H9 (cell line): ENCODE data around the gene KAZN. TPM values are rescaled to one million over a fixed set of nuclear protein-coding genes. Genes with fewer than 3 reads are reported as not detected.

Source experiments
- DNase-seq: peaks from one replicate; pipeline ENCODE4 v3.0.0-alpha.2; 2017
- H2AFZ ChIP-seq: one replicate; pipeline ENCODE4 v1.6.1; 2013; ENCODE audit warnings: mild to moderate bottlenecking, low read length, control low read depth, moderate library complexity
- H2AK5ac ChIP-seq: 2 replicates; pipeline ENCODE4 v1.6.1; 2013; ENCODE audit warnings: low read length, control low read depth, mixed read lengths; ENCODE audit not compliant: insufficient read length
- H2BK120ac ChIP-seq: one replicate; pipeline ENCODE4 v1.6.1; 2013; ENCODE audit warnings: low read depth, mild to moderate bottlenecking, low read length, control low read depth, inconsistent platforms; ENCODE audit not compliant: poor library complexity, severe bottlenecking
- H2BK12ac ChIP-seq: 2 replicates; pipeline ENCODE4 v1.6.1; 2013; ENCODE audit warnings: low read length, control low read depth, mixed read lengths, low read depth; ENCODE audit not compliant: insufficient read length
- H2BK15ac ChIP-seq: 2 replicates; pipeline ENCODE4 v1.6.1; 2013; ENCODE audit warnings: low read depth, low read length, control low read depth
- H2BK20ac ChIP-seq: one replicate; pipeline ENCODE4 v1.6.1; 2013; ENCODE audit warnings: low read depth, mild to moderate bottlenecking, low read length, control low read depth, inconsistent platforms; ENCODE audit not compliant: poor library complexity, severe bottlenecking
- H2BK5ac ChIP-seq: 2 replicates; pipeline ENCODE4 v1.6.1; 2013; ENCODE audit warnings: low read length, control low read depth, mixed read lengths; ENCODE audit not compliant: insufficient read length
- H3K14ac ChIP-seq: 2 replicates; pipeline ENCODE4 v1.6.1; 2013; ENCODE audit warnings: low read length, control low read depth; ENCODE audit not compliant: insufficient read depth
- H3K18ac ChIP-seq: 2 replicates; pipeline ENCODE4 v1.6.1; 2013; ENCODE audit warnings: low read depth, mild to moderate bottlenecking, mixed read lengths, low read length, control low read depth; ENCODE audit not compliant: insufficient read length
- H3K23ac ChIP-seq: 2 replicates; pipeline ENCODE4 v1.6.1; 2013; ENCODE audit warnings: low read length, control low read depth, mixed read lengths, low read depth; ENCODE audit not compliant: insufficient read length
- H3K23me2 ChIP-seq: 2 replicates; pipeline ENCODE4 v1.6.1; 2013; ENCODE audit warnings: low read depth, mild to moderate bottlenecking, mixed read lengths, low read length, control low read depth; ENCODE audit not compliant: insufficient read length, poor library complexity, severe bottlenecking
- H3K27ac ChIP-seq: 2 replicates; pipeline ENCODE4 v1.5.1; 2013; ENCODE audit warnings: low read length, control low read depth, mixed read lengths, low read depth; ENCODE audit not compliant: insufficient read length
- H3K27me3 ChIP-seq: 2 replicates; pipeline ENCODE4 v1.6.1; 2013; ENCODE audit warnings: low read length, control low read depth, inconsistent platforms; ENCODE audit not compliant: insufficient read depth
- H3K4ac ChIP-seq: 2 replicates; pipeline ENCODE4 v1.6.1; 2013; ENCODE audit warnings: low read depth, mild to moderate bottlenecking, control low read depth, inconsistent platforms, low read length, moderate library complexity
- H3K4me1 ChIP-seq: 2 replicates; pipeline ENCODE4 v1.6.1; 2013; ENCODE audit warnings: low read length, control low read depth, inconsistent platforms; ENCODE audit not compliant: insufficient read depth
- H3K4me2 ChIP-seq: 2 replicates; pipeline ENCODE4 v1.6.1; 2013; ENCODE audit warnings: low read length, control low read depth, mixed read lengths; ENCODE audit not compliant: insufficient read length, insufficient read depth
- H3K56ac ChIP-seq: 2 replicates; pipeline ENCODE4 v1.6.1; 2013; ENCODE audit warnings: low read depth, mild to moderate bottlenecking, mixed read lengths, low read length, control low read depth; ENCODE audit not compliant: insufficient read length
- H3K79me1 ChIP-seq: 2 replicates; pipeline ENCODE4 v1.6.1; 2013; ENCODE audit warnings: low read depth, mild to moderate bottlenecking, moderate library complexity, low read length, control low read depth, inconsistent platforms; ENCODE audit not compliant: insufficient read depth, poor library complexity, severe bottlenecking
- H3K79me2 ChIP-seq: 2 replicates; pipeline ENCODE4 v1.6.1; 2013; ENCODE audit warnings: low read length, control low read depth, inconsistent platforms; ENCODE audit not compliant: insufficient read depth
- H3K9ac ChIP-seq: 2 replicates; pipeline ENCODE4 v1.6.1; 2013; ENCODE audit warnings: low read length, control low read depth, mixed read lengths; ENCODE audit not compliant: insufficient read length; ENCODE audit errors: extremely low read depth
- H3K9me3 ChIP-seq: one replicate; pipeline ENCODE4 v1.6.1; 2013; ENCODE audit warnings: low read depth, low read length, inconsistent platforms; ENCODE audit not compliant: control insufficient read depth
- H3T11ph ChIP-seq: one replicate; pipeline ENCODE4 v1.6.1; 2013; ENCODE audit warnings: mild to moderate bottlenecking, low read length, control low read depth, inconsistent platforms
- H4K20me1 ChIP-seq: one replicate; pipeline ENCODE4 v1.6.1; 2013; ENCODE audit not compliant: control insufficient read depth, insufficient read length, insufficient read depth
- H4K5ac ChIP-seq: 2 replicates; pipeline ENCODE4 v1.6.1; 2013; ENCODE audit warnings: low read depth, mild to moderate bottlenecking, mixed read lengths, low read length, control low read depth; ENCODE audit not compliant: insufficient read length
- H4K8ac ChIP-seq: replicated peaks from 2 replicates; pipeline ENCODE4 v1.6.1; 2013; ENCODE audit warnings: low read length, control low read depth, mixed read lengths, low read depth; ENCODE audit not compliant: insufficient read length
- H4K91ac ChIP-seq: 2 replicates; pipeline ENCODE4 v1.6.1; 2013; ENCODE audit warnings: low read depth, mild to moderate bottlenecking, moderate library complexity, mixed read lengths, low read length, control low read depth; ENCODE audit not compliant: insufficient read length
- H3K27ac Mint-ChIP-seq, 3 experiments: 2 replicates in 2 of 3; 3 replicates in 1 of 3; pipeline ENCODE4 v1.8.0; 2020 to 2021; ENCODE audit warnings: mixed read lengths in 3 of 3, mild to moderate bottlenecking in 1 of 3, moderate library complexity in 1 of 3
- H3K27me3 Mint-ChIP-seq: 2 replicates; pipeline ENCODE4 v1.8.0; 2021; ENCODE audit warnings: low read depth, mild to moderate bottlenecking, moderate library complexity, mixed read lengths
- H3K36me3 Mint-ChIP-seq, 3 experiments: 2 replicates in 2 of 3; 3 replicates in 1 of 3; pipeline ENCODE4 v1.8.0; 2020 to 2021; ENCODE audit warnings: low read depth in 3 of 3, mixed read lengths in 3 of 3; ENCODE audit not compliant: insufficient read depth in 1 of 3
- H3K4me1 Mint-ChIP-seq, 2 experiments: 2 replicates each; pipeline ENCODE4 v1.8.0; 2020; ENCODE audit warnings: mixed read lengths in 2 of 2
- H3K4me3 Mint-ChIP-seq, 2 experiments: 2 replicates in 1 of 2; 3 replicates in 1 of 2; pipeline ENCODE4 v1.8.0; 2020 to 2021; ENCODE audit warnings: mild to moderate bottlenecking in 2 of 2, mixed read lengths in 2 of 2, moderate library complexity in 1 of 2
- H3K9me3 Mint-ChIP-seq, 2 experiments: 2 replicates in 1 of 2; 3 replicates in 1 of 2; pipeline ENCODE4 v1.8.0; 2020; ENCODE audit warnings: mild to moderate bottlenecking in 2 of 2, mixed read lengths in 2 of 2, moderate library complexity in 1 of 2
- WGBS: extraction: QIAGEN DNeasy Blood & Tissue Kit; methylation state at CpG from one replicate; pipeline ENCODE4 v1.1.7; 2013; ENCODE audit warnings: missing lambda C conversion rate, low lambda C conversion rate, mixed read lengths; ENCODE audit not compliant: insufficient read length; ENCODE audit errors: extremely low coverage; 5-methylcytosine and 5-hydroxymethylcytosine counted together
- total RNA-seq: library from RNA; stranded (reverse); gene quantifications from 2 replicates; pipeline ENCODE4 v1.2.1, GENCODE V29; 2021
- TF ChIP-seq, protein P1 (sequence below): fragments of 200-600 bp; sonication (generic); conservative IDR thresholded peaks from 3 replicates; pipeline ENCODE4 v1.8.0; 2021; ENCODE audit warnings: antibody characterized with exemption, mild to moderate bottlenecking

KAZN gene
- total RNA-seq, 1 experiment from 2014 or later: 7.6 TPM

GRCh38 chr1:15094056-15094455 is 495.6 kb downstream of the KAZN start:
- H3K4me1 Mint-ChIP-seq: peaks cover 26 to 32% of the 10 kb centered on the region in 2 experiments
- TF ChIP-seq, protein P1, sequence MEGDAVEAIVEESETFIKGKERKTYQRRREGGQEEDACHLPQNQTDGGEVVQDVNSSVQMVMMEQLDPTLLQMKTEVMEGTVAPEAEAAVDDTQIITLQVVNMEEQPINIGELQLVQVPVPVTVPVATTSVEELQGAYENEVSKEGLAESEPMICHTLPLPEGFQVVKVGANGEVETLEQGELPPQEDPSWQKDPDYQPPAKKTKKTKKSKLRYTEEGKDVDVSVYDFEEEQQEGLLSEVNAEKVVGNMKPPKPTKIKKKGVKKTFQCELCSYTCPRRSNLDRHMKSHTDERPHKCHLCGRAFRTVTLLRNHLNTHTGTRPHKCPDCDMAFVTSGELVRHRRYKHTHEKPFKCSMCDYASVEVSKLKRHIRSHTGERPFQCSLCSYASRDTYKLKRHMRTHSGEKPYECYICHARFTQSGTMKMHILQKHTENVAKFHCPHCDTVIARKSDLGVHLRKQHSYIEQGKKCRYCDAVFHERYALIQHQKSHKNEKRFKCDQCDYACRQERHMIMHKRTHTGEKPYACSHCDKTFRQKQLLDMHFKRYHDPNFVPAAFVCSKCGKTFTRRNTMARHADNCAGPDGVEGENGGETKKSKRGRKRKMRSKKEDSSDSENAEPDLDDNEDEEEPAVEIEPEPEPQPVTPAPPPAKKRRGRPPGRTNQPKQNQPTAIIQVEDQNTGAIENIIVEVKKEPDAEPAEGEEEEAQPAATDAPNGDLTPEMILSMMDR: no peak

More at GRCh38 chr1:15094056-15094455, 495.6 kb downstream of the KAZN start:
- H3K56ac ChIP-seq: no peak overlapping the region
- H2AK5ac ChIP-seq: no peak overlapping the region
- peaks cover 6% of the 10 kb centered on the region for H3K27me3 Mint-ChIP-seq
- no peaks in the 10 kb centered on the region for H3K23me2 ChIP-seq
- H3K4me2 ChIP-seq: no peak overlapping the region
- no peak overlapping the region for H2AFZ ChIP-seq
- no peaks in the 10 kb centered on the region for H3K36me3 Mint-ChIP-seq
- DNase-seq: no peak
- H3K4me3 Mint-ChIP-seq: no peak overlapping the region
- no peak overlapping the region for H2BK120ac ChIP-seq
- H3K23ac ChIP-seq: no peak overlapping the region
- H3K9me3 ChIP-seq: no peaks in the 10 kb centered on the region
- WGBS: no CpG with 5 or more reads among the region's 16 CpGs
- no peak overlapping the region for H2BK5ac ChIP-seq
- H4K20me1 ChIP-seq: no peaks in the 10 kb centered on the region
- no peaks in the 10 kb centered on the region for H3K9me3 Mint-ChIP-seq
- H3K4ac ChIP-seq: no peak overlapping the region
- H3K79me2 ChIP-seq: no peaks in the 10 kb centered on the region
- H4K8ac ChIP-seq: no peak overlapping the region
- H3K14ac ChIP-seq: no peak overlapping the region
- H3K4me1 ChIP-seq: peaks cover 4% of the 10 kb centered on the region
- H3K9ac ChIP-seq: no peak overlapping the region
- H3K27me3 ChIP-seq: no peaks in the 10 kb centered on the region
- no peak overlapping the region for H3K27ac ChIP-seq
- no peaks in the 10 kb centered on the region for H3K79me1 ChIP-seq
- H2BK12ac ChIP-seq: no peak overlapping the region
- H3K18ac ChIP-seq: no peak overlapping the region
- no peak overlapping the region for H2BK15ac ChIP-seq
- 0 out of 7 replicates have a peak overlapping the region, but pooled peaks of 1 of the 3 experiments have one; percentile 46 for H3K27ac Mint-ChIP-seq
- H3T11ph ChIP-seq: no peak overlapping the region
- no peak overlapping the region for H2BK20ac ChIP-seq
- no peak overlapping the region for H4K5ac ChIP-seq
- no peak overlapping the region for H4K91ac ChIP-seq
